Stimulated activated naive CD8-positive, alpha-beta T cell treated with anti-CD3 and anti-CD28 coated beads, Interleukin-15, Interleukin-2, amounts not matched to agents 100 U/mL and 50 U/mL, for 24 hours (primary cell): Measurements from ENCODE around the gene ADAM21.
A peak's percentile ranks its signal among the peaks of the same experiment; 100 is the strongest.
"Not testable (repeated sequence)": the region's sequence is repeated elsewhere in the genome, so short reads cannot be mapped to it uniquely, and the experiment has no call there.

Source experiments
- ATAC-seq: fragments of 150-1000 bp; cut with Tn5 transposase; one replicate; pipeline ENCODE4 v1.10.0; 2021
- DNase-seq: peaks from one replicate; pipeline ENCODE4 v3.0.0; 2021

ADAM21 gene

GRCh38 chr14:70451874-70452273 is at the start of gene ADAM21:
TSS of gene ADAM21 (plus strand) at chr14:70452174. CDS start at chr14:70457500, 5,326 bp downstream.
- DNase-seq (no peak), ATAC-seq (no peak)

- not testable (repeated sequence) for ATAC-seq, DNase-seq
Observed at GRCh38 chr14:70403335-70403734, 48.6 kb upstream of the ADAM21 start.

- ATAC-seq, DNase-seq: not testable (repeated sequence)
Observed at GRCh38 chr14:70406216-70406615, 45.8 kb upstream of the ADAM21 start.

- no peak for ATAC-seq
- DNase-seq = no peak
Observed at GRCh38 chr14:70407621-70408020, 44.4 kb upstream of the ADAM21 start.

GRCh38 chr14:70415788-70416187 is 36.2 kb upstream of the ADAM21 start:
- no peak for DNase-seq
- no peak for ATAC-seq

- DNase-seq = no peak
- ATAC-seq = no peak
Observed at GRCh38 chr14:70416338-70416724, 35.6 kb upstream of the ADAM21 start.

- ATAC-seq (peak; percentile 61), DNase-seq (peak; percentile 57)
Observed at GRCh38 chr14:70416725-70417349, 35.1 kb upstream of the ADAM21 start, which contains the start of gene SYNJ2BP. TSS of gene SYNJ2BP (minus strand) at chr14:70417090. CDS start at chr14:70416963, 127 bp downstream.

GRCh38 chr14:70419270-70419931 is 32.6 kb upstream of the ADAM21 start:
- not testable (repeated sequence) for DNase-seq, ATAC-seq

- no peak for DNase-seq
- ATAC-seq = no peak
Observed at GRCh38 chr14:70422538-70422937, 29.4 kb upstream of the ADAM21 start.

GRCh38 chr14:70425354-70425753 is 26.6 kb upstream of the ADAM21 start:
- DNase-seq = no peak
- ATAC-seq = no peak

GRCh38 chr14:70426555-70426954 is 25.4 kb upstream of the ADAM21 start:
- not testable (repeated sequence) for ATAC-seq, DNase-seq

- no peak for DNase-seq
Observed at GRCh38 chr14:70436867-70437266, 15.1 kb upstream of the ADAM21 start.

GRCh38 chr14:70441641-70442040 is 10.3 kb upstream of the ADAM21 start:
- no peak for DNase-seq
- no peak for ATAC-seq

More at GRCh38 chr14:70436867-70437266, 15.1 kb upstream of the ADAM21 start:
- ATAC-seq = no peak

GRCh38 chr14:70442750-70443149 is 9.2 kb upstream of the ADAM21 start:
- DNase-seq (no peak), ATAC-seq (no peak)

- DNase-seq = no peak
- ATAC-seq = no peak
Observed at GRCh38 chr14:70448633-70449340, 3.2 kb upstream of the ADAM21 start.

GRCh38 chr14:70454731-70455130 is 2.8 kb downstream of the ADAM21 start:
- DNase-seq (no peak), ATAC-seq (no peak)

- DNase-seq (no peak), ATAC-seq (no peak)
Observed at GRCh38 chr14:70468731-70469130, 16.8 kb downstream of the ADAM21 start.

GRCh38 chr14:70470863-70471563 is 19.0 kb downstream of the ADAM21 start:
- not testable (repeated sequence) for ATAC-seq, DNase-seq

- DNase-seq (no peak), ATAC-seq (no peak)
Observed at GRCh38 chr14:70472253-70473159, 20.5 kb downstream of the ADAM21 start.

- DNase-seq (no peak), ATAC-seq (no peak)
Observed at GRCh38 chr14:70473825-70474224, 21.9 kb downstream of the ADAM21 start.

GRCh38 chr14:70475459-70475858 is 23.5 kb downstream of the ADAM21 start:
- ATAC-seq, DNase-seq: not testable (repeated sequence)
